GM18508 (cell line): ENCODE results near the gene TRIM52.
"Not testable (repeated sequence)": the region's sequence is repeated elsewhere in the genome, so short reads cannot be mapped to it uniquely, and the experiment has no call there.

Experiments
- ATAC-seq: cut with Tn5 transposase; IDR thresholded peaks from one replicate; pipeline ENCODE4 v1.9.1; 2021; ENCODE audit warnings: moderate number of reproducible peaks; ENCODE audit not compliant: insufficient read depth, unreplicated experiment

Gene TRIM52

DNA sequence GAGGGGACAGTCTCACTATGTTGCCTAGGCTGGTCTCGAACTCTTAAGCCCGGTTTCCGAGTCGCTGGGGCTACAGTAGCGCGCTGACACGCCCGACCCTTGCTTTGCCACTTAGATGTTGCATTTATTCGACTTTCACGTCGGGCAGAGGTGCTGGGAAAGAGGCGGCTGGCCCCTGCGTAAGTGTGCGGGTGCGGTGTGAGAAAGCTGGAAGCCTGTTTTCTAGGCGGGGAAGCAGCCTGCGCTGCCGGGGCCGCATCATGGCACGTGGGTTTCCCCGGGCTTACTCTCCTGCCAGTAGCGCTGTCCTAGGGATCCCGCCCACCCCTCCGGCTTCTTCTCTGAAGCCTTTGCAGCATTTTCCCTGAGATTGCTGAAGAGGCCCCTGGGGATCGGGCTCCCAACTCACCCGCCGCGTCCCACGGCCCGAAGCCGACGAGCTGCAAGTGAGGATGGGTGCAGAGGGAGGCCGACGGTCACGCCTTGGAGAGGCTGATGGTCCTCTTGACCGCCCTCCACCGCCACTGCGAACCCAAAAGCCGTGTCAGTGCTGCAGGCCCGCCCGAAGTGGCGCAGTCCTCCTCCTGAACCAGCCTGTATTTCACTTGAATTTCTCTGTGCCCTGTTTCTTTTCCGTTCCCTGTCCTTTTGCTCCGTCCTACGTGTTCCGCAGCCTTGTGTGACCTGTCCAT is 43.7 kb downstream of the TRIM52 start:
- ATAC-seq = no peak

DNA sequence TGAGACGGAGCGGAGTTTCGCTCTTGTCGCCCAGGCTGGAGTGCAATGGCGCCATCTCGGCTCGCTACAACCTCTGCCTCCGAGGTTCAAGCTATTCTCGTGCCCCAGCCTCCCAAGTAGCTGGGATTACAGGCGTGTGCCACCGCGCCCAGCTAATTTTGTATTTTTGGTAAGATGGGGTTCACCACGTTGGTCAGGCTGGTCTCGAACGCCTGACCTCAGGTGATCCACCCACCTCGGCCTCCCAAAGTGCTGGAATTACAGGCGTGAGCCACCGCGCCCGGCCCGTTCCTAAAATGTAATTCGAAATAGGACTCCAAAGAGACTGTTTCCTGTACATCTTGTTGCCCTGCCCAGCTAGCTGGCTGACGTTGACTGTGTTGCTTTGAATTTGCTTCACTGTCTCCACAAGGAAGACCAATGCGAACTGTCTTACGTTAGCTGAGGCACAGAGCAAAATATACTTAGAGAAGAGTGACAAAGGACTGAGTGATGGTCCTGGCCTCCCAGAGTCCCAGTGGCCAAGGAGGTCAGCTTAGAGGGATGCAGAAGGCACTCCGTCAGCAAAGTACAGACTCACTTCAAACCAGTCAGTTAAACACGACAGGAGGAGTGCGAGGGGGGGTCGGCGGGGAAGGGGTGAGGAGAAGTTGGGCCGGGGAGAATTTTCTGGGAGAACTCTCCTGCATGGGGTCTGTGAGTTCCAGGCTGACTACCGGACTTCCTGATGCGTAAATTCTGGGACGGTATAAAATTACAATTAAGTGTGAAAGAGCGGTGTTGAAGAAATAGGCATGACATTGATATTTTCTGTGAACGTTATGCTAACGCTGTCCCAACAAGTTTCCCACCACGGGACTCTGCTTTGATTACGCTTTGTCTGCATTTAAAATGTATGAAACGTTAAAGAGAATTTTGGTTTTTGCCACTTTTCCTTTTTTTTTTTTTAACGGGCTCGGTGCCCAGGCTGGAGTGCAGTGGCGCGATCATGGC is 44.6 kb downstream of the TRIM52 start:
- ATAC-seq = no peak

DNA sequence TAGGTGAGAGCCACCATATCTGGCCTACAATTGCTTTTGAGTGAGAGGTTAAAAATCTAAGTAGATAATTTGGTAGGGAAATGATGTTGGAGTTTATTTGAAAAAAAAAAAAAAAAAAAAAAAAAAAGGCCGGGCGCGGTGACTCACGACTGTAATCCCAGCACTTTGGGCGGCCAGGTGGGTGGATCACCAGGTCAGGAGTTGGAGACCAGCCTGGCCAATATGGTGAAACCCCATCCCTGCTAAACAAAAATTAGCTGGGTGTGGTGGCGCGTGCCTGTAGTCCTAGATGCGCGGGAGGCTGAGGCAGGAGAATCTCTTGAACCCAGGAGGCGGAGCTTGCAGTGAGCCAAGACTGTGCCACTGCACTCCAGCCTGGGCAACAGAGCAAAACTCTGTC is 46.7 kb downstream of the TRIM52 start:
- ATAC-seq = not testable (repeated sequence)

DNA sequence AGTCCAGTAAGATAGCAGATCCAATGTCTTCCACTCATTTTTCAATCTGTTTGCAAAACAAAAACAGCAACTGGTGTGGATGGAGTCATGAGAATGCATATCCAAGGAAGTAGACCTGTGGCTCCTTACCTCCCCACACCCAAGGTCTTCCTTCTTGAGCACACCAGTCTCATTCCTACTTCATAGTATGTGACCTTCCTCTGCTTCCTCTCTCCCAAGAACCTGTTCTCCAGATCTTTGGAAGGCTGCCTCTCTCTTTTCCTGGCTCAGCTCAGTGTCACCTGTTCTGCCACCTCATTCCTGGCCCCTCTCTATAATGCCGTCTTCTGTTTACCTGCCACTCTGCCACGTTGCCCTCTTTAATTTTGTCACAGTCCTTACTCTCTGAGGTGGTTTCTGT is 48.0 kb downstream of the TRIM52 start:
- no peak for ATAC-seq

- no peak for ATAC-seq
Observed at GRCh38 chr5:181212080-181212479, 48.9 kb downstream of the TRIM52 start.

DNA sequence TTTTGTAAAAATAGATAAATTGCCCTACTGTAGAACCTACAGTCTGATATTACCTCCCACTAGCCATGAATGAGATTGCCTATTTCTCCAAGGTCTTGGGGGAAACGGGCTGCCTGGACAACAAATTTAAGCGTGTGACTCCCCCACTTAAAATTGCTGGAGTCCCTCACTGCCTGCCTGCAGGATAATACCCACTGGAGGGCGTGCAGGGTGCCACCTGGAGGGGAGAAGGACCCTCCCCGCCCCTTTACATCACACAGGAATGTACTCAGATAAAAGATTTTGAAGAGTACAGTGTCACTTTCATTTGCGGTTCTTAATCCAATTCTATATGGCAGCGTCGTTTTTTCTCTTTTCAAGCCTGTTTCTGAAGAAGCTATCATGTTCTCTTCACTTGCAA is 49.7 kb downstream of the TRIM52 start:
- no peak for ATAC-seq

- ATAC-seq = not testable (repeated sequence)
Observed at GRCh38 chr5:181210698-181211097, 50.2 kb downstream of the TRIM52 start.

- ATAC-seq = not testable (repeated sequence)
Observed at GRCh38 chr5:181210148-181210547, 50.8 kb downstream of the TRIM52 start.

DNA sequence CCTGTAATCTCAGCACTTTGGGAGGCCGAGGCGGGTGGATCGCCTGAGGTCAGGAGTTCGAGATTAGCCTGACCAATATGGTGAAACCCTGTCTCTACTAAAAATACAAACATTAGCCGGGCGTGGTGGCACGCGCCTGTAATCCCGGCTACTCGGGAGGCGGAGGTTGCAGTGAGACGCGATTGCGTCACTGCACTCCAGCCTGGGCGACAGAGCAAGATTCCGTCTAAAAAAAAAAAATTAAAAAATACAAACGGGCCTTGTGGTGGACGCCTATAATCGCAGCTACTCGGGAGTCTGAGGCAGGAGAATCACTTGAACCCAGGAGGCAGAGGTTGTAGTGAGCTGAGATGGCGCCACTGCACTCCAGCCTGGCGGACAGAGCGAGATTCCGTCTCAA is 51.9 kb downstream of the TRIM52 start:
- not testable (repeated sequence) for ATAC-seq

DNA sequence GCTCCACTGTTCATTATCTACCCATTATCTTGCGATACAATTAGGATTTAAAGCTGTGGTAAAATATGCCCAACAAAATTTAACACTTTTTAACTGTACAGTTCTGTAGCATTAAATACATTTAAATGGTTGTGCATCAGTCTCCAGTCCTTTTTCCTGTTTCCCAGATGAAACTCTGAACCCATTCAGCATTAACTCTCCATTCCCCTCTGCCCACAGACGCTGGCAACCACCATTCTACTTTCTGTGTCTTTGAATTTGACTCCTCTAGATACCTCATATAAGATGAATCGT is 53.0 kb downstream of the TRIM52 start:
- no peak for ATAC-seq

DNA sequence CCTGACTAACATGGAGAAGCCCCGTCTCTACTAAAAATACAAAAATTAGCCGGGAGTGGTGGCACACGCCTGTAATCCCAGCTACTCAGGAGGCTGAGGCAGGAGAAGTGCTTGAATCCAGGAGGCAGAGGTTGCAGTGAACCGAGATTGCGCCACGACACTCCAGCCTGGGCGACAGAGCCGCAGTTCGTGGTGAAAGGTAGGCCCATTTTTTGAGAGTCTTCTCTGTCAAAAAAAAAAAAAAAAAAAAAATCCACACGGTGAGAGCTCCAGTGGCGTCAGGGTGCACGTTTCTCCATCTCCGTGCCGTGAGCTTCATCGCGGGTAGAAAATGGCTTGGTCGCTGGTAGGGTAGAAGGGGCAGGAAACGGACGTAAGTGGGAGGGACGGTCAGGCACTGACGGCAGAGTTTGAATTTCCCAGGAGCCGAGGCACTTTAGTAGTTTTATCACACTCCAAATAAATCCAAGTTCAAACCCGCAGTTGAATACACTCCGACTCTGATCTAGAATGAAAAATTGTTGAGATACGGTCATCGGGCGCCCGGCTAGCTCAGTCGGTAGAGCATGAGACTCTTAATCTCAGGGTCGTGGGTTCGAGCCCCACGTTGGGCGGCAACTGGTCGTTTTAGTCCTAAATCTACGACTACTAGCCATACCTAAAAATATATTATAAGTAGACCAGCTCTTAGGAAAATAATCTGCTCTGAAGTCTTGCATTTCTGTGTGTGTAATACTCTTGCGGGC is 53.6 kb downstream of the TRIM52 start:
- ATAC-seq = no peak

- ATAC-seq = no peak
Observed at GRCh38 chr5:181205761-181206649, 54.9 kb downstream of the TRIM52 start.
